ENCODE data around the gene LHFPL2.

- no peak for TF ChIP-seq TAF1 (IDR thresholded peaks at IDR 0.05; ENCODE audit: borderline replicate concordance, insufficient read depth, low read length)
- TF ChIP-seq POLR2AphosphoS5 (IDR thresholded peaks at IDR 0.05; ENCODE audit: low read depth, low read length): no peak
- TF ChIP-seq REST (IDR thresholded peaks at IDR 0.05; ENCODE audit: insufficient read depth in 1 of 2, low read depth in 2 of 2, low read length in 2 of 2): no peak
- TF ChIP-seq SIN3A (IDR thresholded peaks at IDR 0.05; ENCODE audit: borderline replicate concordance, insufficient read depth, low read length): no peak
Observed at GRCh38 chr5:78543916-78544315, 104.7 kb downstream of the LHFPL2 start.

Data from PFSK-1 (cell line).